Parathyroid adenoma (tissue), 2 donors: ENCODE measurements around the gene TSPAN13.

Source experiments
- H2AFZ ChIP-seq: fragments of 300-600 bp; sonication (generic); one replicate; pipeline ENCODE4 v1.7.0; 2017; ENCODE audit warnings: antibody characterized with exemption, mild to moderate bottlenecking
- H3K27ac ChIP-seq: fragments of 300-600 bp; sonication (generic); one replicate; pipeline ENCODE4 v1.7.0; 2017
- H3K27me3 ChIP-seq: fragments of 300-600 bp; sonication (generic); one replicate; pipeline ENCODE4 v1.7.0; 2017; ENCODE audit warnings: low read length; ENCODE audit not compliant: control insufficient read depth, insufficient read depth
- H3K36me3 ChIP-seq: fragments of 300-600 bp; sonication (generic); one replicate; pipeline ENCODE4 v1.7.0; 2017; ENCODE audit warnings: low read length; ENCODE audit not compliant: control insufficient read depth, insufficient read depth
- H3K4me1 ChIP-seq: fragments of 300-600 bp; sonication (generic); one replicate; pipeline ENCODE4 v1.7.0; 2017; ENCODE audit warnings: control low read depth
- H3K4me2 ChIP-seq: fragments of 300-600 bp; sonication (generic); one replicate; pipeline ENCODE4 v1.7.0; 2017; ENCODE audit warnings: low read length
- H3K4me3 ChIP-seq: fragments of 300-600 bp; sonication (generic); one replicate; pipeline ENCODE4 v1.7.0; 2017; ENCODE audit warnings: low read depth, low read length
- H3K79me2 ChIP-seq: fragments of 300-600 bp; sonication (generic); one replicate; pipeline ENCODE4 v1.7.0; 2017; ENCODE audit warnings: control low read depth
- H3K9ac ChIP-seq: fragments of 300-600 bp; sonication (generic); one replicate; pipeline ENCODE4 v1.7.0; 2017; ENCODE audit warnings: mild to moderate bottlenecking
- H3K9me3 ChIP-seq: fragments of 300-600 bp; sonication (generic); one replicate; pipeline ENCODE4 v1.7.0; 2017; ENCODE audit warnings: low read length; ENCODE audit not compliant: control insufficient read depth
- CTCF ChIP-seq: fragments of 300-600 bp; sonication (generic); IDR thresholded peaks from one replicate; pipeline ENCODE4 v1.7.0; 2017; ENCODE audit warnings: antibody characterized with exemption, mild to moderate bottlenecking
- donor health status: primary hyperparathyroidism.

The TSPAN13 gene

DNA sequence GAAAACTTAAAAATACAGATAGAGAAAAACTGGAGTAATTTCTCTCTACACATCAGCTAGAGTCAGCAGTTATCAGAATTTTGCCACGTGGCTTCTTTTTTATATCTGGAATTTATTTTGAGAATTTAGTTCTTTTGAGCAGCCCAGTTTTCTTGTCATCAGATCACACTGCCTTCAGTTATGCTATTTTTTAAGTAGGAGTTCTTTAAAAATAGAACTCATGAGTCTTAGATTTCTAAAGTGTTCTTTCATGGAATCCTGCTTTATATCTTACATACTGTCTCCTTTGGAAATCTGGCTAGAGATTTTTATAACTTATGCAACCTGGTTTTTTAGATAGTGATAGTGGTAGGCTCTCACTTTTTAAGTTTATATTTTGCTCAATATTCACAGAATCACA, 27.0 kb downstream of the TSPAN13 start:
- Histone ChIP-seq H3K27ac (no peak overlapping the region), H3K9ac (no peak overlapping the region), H3K4me1 (no peaks in the 10 kb centered on the region), H3K27me3 (no peaks in the 10 kb centered on the region), H2AFZ (no peak overlapping the region), H3K79me2 (no peaks in the 10 kb centered on the region), H3K4me2 (no peak overlapping the region), H3K36me3 (no peaks in the 10 kb centered on the region), H3K4me3 (no peak overlapping the region), H3K9me3 (no peaks in the 10 kb centered on the region)
- TF ChIP-seq CTCF: no peak

DNA sequence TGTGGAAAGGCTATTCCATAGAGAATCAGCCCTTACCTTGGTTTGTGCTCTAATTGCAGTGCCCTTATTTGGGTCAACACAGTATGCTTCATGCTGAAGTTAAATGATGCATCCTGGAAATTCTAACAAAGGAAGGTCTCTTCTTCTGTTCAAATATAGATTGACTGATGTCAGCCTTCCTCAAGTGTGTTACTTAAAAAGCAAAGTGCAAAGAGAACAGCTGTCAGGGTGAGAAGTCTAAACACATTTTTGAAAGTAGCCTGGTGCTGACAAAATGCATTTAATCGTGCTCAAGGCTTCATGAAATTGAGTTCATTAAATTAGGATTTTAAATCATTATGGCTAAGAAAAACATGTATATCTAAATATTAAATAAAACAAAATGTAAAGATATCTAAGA, 31.8 kb downstream of the TSPAN13 start:
- H3K4me2 ChIP-seq: no peak overlapping the region
- no peak overlapping the region for H3K27ac ChIP-seq
- TF ChIP-seq CTCF: no peak
- H3K79me2 ChIP-seq: no peaks in the 10 kb centered on the region
- H3K36me3 ChIP-seq: no peaks in the 10 kb centered on the region
- no peak overlapping the region for H3K9ac ChIP-seq
- no peaks in the 10 kb centered on the region for H3K4me1 ChIP-seq
- no peaks in the 10 kb centered on the region for H3K27me3 ChIP-seq
- no peaks in the 10 kb centered on the region for H3K9me3 ChIP-seq
- H3K4me3 ChIP-seq: no peak overlapping the region
- no peak overlapping the region for H2AFZ ChIP-seq

GRCh38 chr7:16785846-16786245, 32.3 kb downstream of the TSPAN13 start:
- no peak overlapping the region for H2AFZ ChIP-seq
- no peaks in the 10 kb centered on the region for H3K4me1 ChIP-seq
- H3K27me3 ChIP-seq: no peaks in the 10 kb centered on the region
- H3K4me2 ChIP-seq: no peak overlapping the region
- H3K79me2 ChIP-seq: no peaks in the 10 kb centered on the region
- H3K9ac ChIP-seq: no peak overlapping the region
- no peaks in the 10 kb centered on the region for H3K9me3 ChIP-seq
- H3K36me3 ChIP-seq: no peaks in the 10 kb centered on the region
- TF ChIP-seq CTCF: no peak
- H3K27ac ChIP-seq: no peak overlapping the region
- no peak overlapping the region for H3K4me3 ChIP-seq

GRCh38 chr7:16786257-16786656, 32.7 kb downstream of the TSPAN13 start:
- H3K9me3 ChIP-seq: no peaks in the 10 kb centered on the region
- no peaks in the 10 kb centered on the region for H3K79me2 ChIP-seq
- no peaks in the 10 kb centered on the region for H3K4me1 ChIP-seq
- no peak overlapping the region for H3K4me2 ChIP-seq
- no peaks in the 10 kb centered on the region for H3K36me3 ChIP-seq
- H3K27me3 ChIP-seq: no peaks in the 10 kb centered on the region
- H2AFZ ChIP-seq: no peak overlapping the region
- no peak overlapping the region for H3K9ac ChIP-seq
- no peak for TF ChIP-seq CTCF
- H3K4me3 ChIP-seq: no peak overlapping the region
- no peak overlapping the region for H3K27ac ChIP-seq

DNA sequence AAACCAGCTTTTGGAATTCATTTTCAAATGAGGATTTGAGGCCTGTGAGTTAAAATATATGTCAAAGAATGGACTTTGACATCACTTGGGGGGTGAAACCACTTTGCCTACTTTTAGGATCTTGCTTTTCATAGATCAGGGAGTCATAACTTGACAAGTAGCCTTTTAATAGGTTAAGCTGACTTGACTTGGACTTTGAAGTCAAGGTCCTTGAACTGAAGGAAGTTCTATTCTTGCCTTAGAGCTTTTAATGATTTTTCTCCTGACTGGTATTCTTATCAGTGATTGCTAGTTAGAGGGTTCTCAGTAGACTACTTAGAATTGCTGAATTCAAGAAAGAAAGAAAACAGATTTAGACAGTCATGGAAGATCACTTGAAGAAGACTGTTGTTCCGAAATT, 33.6 kb downstream of the TSPAN13 start:
- no peaks in the 10 kb centered on the region for H3K36me3 ChIP-seq
- H3K27ac ChIP-seq: no peak overlapping the region
- H2AFZ ChIP-seq: no peak overlapping the region
- no peak overlapping the region for H3K4me2 ChIP-seq
- H3K4me1 ChIP-seq: no peaks in the 10 kb centered on the region
- no peak overlapping the region for H3K4me3 ChIP-seq
- no peak overlapping the region for H3K9ac ChIP-seq
- no peaks in the 10 kb centered on the region for H3K9me3 ChIP-seq
- no peak for TF ChIP-seq CTCF
- no peaks in the 10 kb centered on the region for H3K79me2 ChIP-seq
- no peaks in the 10 kb centered on the region for H3K27me3 ChIP-seq
